ENCODE results near the gene SLIT3. TPM values are rescaled to one million over a fixed set of nuclear protein-coding genes. Genes with fewer than 3 reads are reported as not detected.
A peak's percentile ranks its signal among the peaks of the same experiment; 100 is the strongest.

The SLIT3 gene
- total RNA-seq, 4 donors from 2014 or later, result 10.8 to 30.8 (median 18.4) TPM

DNA sequence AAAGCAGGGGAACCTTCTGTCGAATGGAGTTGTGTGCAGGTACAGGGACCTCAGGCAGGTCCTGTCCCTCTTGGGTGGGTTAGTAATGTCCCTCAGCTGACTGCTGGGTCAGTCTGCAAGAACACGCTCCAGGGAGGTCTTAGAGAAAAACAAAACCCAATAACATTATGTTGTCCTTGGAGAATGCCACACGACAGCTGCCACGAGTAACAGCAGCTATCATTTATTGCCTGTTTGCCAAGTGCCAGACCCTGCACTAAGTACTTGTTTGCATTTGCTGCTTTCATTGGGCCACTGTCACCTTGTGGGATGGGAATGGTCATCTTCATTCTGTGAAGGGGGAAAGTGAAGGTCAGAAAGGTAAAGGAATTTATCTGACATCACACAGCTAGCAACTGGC lies 310.3 kb downstream of the SLIT3 start:
- Histone ChIP-seq H3K27ac (no peak overlapping the region), H3K4me3 (no peak overlapping the region), H3K9me3 (no peaks in the 10 kb centered on the region), H3K4me1 (peaks cover 8% of the 10 kb centered on the region), H3K36me3 (no peaks in the 10 kb centered on the region), H3K27me3 (no peaks in the 10 kb centered on the region)
- WGBS, result 68% methylated on average over 4 of the region's 4 CpGs
- TF ChIP-seq, protein P1, sequence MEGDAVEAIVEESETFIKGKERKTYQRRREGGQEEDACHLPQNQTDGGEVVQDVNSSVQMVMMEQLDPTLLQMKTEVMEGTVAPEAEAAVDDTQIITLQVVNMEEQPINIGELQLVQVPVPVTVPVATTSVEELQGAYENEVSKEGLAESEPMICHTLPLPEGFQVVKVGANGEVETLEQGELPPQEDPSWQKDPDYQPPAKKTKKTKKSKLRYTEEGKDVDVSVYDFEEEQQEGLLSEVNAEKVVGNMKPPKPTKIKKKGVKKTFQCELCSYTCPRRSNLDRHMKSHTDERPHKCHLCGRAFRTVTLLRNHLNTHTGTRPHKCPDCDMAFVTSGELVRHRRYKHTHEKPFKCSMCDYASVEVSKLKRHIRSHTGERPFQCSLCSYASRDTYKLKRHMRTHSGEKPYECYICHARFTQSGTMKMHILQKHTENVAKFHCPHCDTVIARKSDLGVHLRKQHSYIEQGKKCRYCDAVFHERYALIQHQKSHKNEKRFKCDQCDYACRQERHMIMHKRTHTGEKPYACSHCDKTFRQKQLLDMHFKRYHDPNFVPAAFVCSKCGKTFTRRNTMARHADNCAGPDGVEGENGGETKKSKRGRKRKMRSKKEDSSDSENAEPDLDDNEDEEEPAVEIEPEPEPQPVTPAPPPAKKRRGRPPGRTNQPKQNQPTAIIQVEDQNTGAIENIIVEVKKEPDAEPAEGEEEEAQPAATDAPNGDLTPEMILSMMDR (IDR thresholded peaks at IDR 0.05), result no peak
- TF ChIP-seq POLR2AphosphoS5 (IDR thresholded peaks at IDR 0.05) (no peak), EP300 (IDR thresholded peaks at IDR 0.05) (no peak), POLR2A (IDR thresholded peaks at IDR 0.05) (no peak)
- DNase-seq (ENCODE audit: low spot score in 2 of 2), result no peak

- Histone ChIP-seq H3K4me3 (no peak overlapping the region), H3K36me3 (no peaks in the 10 kb centered on the region), H3K9me3 (no peaks in the 10 kb centered on the region), H3K4me1 (peaks cover 8% of the 10 kb centered on the region), H3K27ac (no peak overlapping the region), H3K27me3 (no peaks in the 10 kb centered on the region)
- no peak for TF ChIP-seq POLR2AphosphoS5 (IDR thresholded peaks at IDR 0.05)
- TF ChIP-seq EP300 (IDR thresholded peaks at IDR 0.05), result no peak
- TF ChIP-seq, protein P1 (IDR thresholded peaks at IDR 0.05), result no peak
- TF ChIP-seq POLR2A (IDR thresholded peaks at IDR 0.05), result no peak
- no peak for DNase-seq (ENCODE audit: low spot score in 2 of 2)
- 79% methylated on average over 8 of the region's 8 CpGs for WGBS
Observed at GRCh38 chr5:168989731-168990505, 311.0 kb downstream of the SLIT3 start.

DNA sequence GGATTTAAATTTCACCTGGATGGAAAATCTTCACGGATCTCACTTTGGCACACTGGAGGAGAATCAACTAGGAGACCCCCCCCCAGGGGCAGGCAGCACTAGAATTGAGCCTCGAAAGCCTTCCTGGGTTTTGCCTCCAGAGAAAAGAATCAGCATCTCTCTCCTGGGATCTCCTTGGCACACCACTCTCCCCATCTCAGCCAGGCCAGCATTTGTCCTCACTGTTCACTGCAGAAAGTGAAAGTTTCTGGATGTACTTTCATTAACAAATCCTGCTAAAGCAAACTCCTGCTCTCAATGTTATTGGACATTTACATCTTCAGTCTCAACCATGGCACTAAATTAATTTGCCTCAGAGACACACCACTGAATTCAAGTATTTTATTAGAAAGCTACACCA lies 312.2 kb downstream of the SLIT3 start:
- no peak overlapping the region for H3K27ac ChIP-seq
- H3K36me3 ChIP-seq, result no peaks in the 10 kb centered on the region
- DNase-seq (ENCODE audit: low spot score in 2 of 2), result no peak
- no peaks in the 10 kb centered on the region for H3K9me3 ChIP-seq
- H3K4me3 ChIP-seq, result no peak overlapping the region
- 45% methylated on average over 2 of the region's 2 CpGs for WGBS
- TF ChIP-seq POLR2AphosphoS5 (IDR thresholded peaks at IDR 0.05) (no peak), POLR2A (IDR thresholded peaks at IDR 0.05) (no peak), EP300 (IDR thresholded peaks at IDR 0.05) (no peak)
- TF ChIP-seq, protein P1 (IDR thresholded peaks at IDR 0.05), result no peak
- H3K27me3 ChIP-seq, result no peaks in the 10 kb centered on the region
- peaks cover 8% of the 10 kb centered on the region for H3K4me1 ChIP-seq

DNA sequence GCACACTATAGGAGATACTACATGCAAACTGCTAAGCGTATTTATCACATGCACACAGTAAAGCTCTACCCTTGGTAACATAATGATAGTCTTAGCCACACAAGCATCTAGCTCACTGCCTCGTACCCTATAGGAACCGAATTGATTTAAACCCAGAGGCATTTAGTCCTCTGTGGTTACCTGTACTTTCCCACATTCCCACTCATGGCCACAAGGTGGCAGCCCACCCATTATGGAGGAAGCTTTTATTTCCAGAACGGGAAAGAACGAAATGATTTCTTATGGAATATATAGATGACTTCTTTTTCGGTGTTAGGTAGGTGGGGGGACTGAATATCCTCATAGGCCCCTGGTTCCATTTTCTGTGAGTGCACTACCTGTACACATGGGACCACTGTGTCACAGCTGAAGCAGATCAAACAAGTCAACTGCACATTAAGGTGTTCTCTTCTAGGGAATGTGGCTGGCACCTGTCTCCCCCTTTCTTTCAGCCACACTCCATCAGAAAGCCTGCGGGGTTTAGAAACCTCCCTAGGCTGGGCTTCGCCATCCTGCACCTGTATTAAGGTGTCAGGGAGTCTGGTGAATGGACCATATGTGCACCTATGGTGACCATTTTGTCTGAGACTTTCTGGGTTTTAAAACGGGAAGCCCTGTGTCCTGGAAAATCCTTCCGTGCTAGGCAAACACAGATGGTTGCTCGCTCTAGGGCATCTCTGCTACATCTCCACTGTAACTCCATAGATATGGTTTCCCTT lies 313.2 kb downstream of the SLIT3 start:
- 29% methylated on average over 11 of the region's 11 CpGs for WGBS
- no peak for TF ChIP-seq POLR2AphosphoS5 (IDR thresholded peaks at IDR 0.05)
- TF ChIP-seq, protein P1 (IDR thresholded peaks at IDR 0.05), result peak; percentile 81 to 85
- Histone ChIP-seq H3K27ac (no peak overlapping the region), H3K4me3 (no peak overlapping the region), H3K36me3 (no peaks in the 10 kb centered on the region), H3K27me3 (no peaks in the 10 kb centered on the region), H3K9me3 (no peaks in the 10 kb centered on the region), H3K4me1 (peaks cover 8% of the 10 kb centered on the region)
- peak in 1 of 2 donors; percentile 82 for DNase-seq (ENCODE audit: low spot score in 2 of 2)

DNA sequence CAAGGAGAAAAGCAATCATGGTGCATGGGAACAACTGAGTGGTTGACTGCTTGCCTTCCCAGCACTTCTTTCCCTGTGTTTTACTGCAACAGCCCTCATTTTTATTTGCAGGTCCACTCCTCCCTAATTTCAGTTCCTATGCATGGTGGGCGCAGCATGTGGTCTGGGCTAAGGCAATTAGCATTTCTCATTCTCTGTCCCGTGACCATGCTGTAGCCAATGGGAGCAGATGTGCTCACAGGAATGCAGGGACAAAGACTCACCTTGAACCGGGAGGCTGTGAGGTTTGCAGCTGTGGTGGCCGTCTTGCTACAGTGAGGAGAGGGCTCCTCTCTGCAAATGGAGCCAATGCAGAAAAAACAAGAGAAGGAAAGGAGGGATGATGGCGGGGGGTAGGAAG lies 315.5 kb downstream of the SLIT3 start:
- no peak for DNase-seq (ENCODE audit: low spot score in 2 of 2)
- no peaks in the 10 kb centered on the region for H3K9me3 ChIP-seq
- peaks cover 8% of the 10 kb centered on the region for H3K4me1 ChIP-seq
- H3K4me3 ChIP-seq, result no peak overlapping the region
- H3K36me3 ChIP-seq, result no peaks in the 10 kb centered on the region
- TF ChIP-seq POLR2A (IDR thresholded peaks at IDR 0.05) (no peak), POLR2AphosphoS5 (IDR thresholded peaks at IDR 0.05) (no peak), EP300 (IDR thresholded peaks at IDR 0.05) (no peak)
- TF ChIP-seq, protein P1 (IDR thresholded peaks at IDR 0.05), result no peak
- H3K27ac ChIP-seq, result no peak overlapping the region
- H3K27me3 ChIP-seq, result no peaks in the 10 kb centered on the region
- 90% methylated on average over 5 of the region's 5 CpGs for WGBS

Data from suprapubic skin (tissue), 4 donors.